GM19395 (cell line): ENCODE data around the gene MRPS15.
"Not testable (repeated sequence)": the region's sequence is repeated elsewhere in the genome, so short reads cannot be mapped to it uniquely, and the experiment has no call there.

Experiments
- ATAC-seq: cut with Tn5 transposase; IDR thresholded peaks from one replicate; pipeline ENCODE4 v1.9.1; 2021; ENCODE audit warnings: mild to moderate bottlenecking, moderate library complexity; ENCODE audit not compliant: unreplicated experiment

The MRPS15 gene

DNA sequence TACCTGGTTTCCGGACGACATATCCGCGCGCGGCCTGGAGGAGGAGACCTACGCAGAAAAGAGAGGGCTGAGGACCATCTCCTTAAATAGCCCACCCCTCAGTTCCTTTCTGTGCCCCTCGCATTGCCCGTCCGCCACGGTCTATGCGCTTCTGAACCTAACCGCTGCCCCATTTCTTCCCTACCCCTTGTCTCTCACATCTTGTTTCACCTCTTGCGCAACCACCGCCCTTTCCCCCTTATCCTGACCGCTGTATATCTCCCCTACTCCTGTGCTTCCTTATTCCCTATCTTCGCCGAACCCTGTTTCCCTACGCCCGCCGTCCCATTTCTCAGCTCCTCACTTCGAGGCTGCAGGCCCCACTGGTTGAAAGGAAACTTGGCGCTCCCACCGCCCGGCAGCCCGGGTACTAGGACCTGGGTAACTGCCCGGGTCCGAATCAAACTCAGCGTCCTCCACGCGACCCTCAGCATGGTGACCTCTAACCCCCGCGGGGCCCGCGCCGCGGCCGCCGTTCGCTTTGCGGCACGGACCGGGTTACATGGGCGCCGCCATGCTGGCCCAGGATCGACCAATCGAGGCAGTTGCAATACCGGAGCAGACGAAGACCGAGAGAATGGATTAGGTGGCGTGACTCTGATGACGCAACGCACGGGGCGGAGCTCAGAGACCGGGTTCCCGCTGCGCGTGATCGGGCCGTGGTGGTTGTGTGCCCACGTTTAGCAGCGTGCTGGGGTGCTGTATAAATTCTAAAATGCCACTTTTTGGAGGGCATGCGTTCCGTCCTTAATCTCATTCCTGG lies at the start of gene MRPS15:
Gene MRPS15, minus strand, starts transcription at position 582 of the 802 bp plus-strand sequence. Its CDS starts 109 bp downstream, at position 473.
- ATAC-seq = peak; percentile 95

GRCh38 chr1:36512842-36513241 lies 48.7 kb upstream of the MRPS15 start:
- no peak for ATAC-seq

- ATAC-seq = no peak
These were observed 47.9 kb upstream of the MRPS15 start for GRCh38 chr1:36511804-36512798.

GRCh38 chr1:36511220-36511619 lies 47.0 kb upstream of the MRPS15 start:
- not testable (repeated sequence) for ATAC-seq

DNA sequence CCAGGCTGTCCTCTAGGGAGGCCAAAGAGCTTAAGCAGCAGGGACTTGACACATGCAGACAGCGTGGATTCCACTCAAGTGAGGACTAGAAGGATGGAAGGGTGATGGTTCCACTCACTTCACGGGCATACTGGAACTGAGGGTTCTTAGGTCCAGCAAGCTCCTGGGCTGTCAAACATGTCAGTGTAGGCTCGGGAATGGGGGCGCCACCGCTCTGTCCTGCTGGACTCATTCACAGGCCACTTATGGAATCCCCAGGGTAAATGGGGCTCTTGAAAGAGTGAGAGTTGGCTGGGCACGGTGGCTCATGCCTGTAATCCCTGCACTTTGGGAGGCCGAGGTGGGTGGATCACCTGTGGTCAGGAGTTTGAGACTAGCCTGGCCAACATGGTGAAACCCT lies 46.2 kb upstream of the MRPS15 start:
- ATAC-seq = no peak

GRCh38 chr1:36508257-36508656 lies 44.1 kb upstream of the MRPS15 start:
- ATAC-seq = no peak

GRCh38 chr1:36506276-36506920 lies 42.2 kb upstream of the MRPS15 start:
- no peak for ATAC-seq

GRCh38 chr1:36503733-36504132 lies 39.5 kb upstream of the MRPS15 start:
- no peak for ATAC-seq

DNA sequence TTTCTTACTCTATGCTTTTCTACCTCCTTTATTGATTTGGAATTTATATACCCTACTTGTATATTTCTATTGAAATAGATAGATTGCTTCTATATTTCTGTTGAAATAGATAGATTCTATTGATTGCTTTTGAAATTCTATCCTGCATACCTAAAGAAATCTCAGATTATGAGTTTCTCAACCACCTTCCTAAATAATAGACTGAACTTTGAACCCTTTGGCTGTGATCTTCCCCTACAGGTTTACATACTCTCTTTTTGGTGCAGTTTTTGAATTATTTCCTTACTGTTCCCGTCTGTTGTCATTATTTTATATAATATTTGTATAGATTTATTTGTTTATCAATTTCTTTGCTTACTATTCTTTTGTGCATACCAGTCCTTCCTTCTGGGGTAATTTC lies 39.0 kb upstream of the MRPS15 start:
- no peak for ATAC-seq

DNA sequence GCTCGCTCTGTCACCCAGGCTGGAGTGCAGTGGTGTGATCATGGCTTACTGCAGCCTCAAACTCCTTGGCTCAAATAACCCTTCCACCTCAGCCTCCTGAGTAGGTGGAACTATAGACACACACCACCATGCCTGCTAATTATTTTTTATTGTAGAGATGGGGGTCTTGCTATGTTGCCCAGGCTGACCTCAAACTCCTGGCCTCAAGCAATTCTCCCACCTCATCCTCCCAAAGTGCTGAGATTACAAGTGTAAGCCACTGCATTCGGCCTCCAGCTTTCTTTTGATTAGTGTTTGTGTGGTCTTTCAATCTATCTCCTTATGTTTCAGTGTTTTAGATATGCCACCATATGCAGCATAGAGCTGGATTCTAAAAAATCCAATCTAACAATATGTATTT lies 38.4 kb upstream of the MRPS15 start:
- ATAC-seq = no peak

GRCh38 chr1:36501911-36502310 lies 37.7 kb upstream of the MRPS15 start:
- not testable (repeated sequence) for ATAC-seq

DNA sequence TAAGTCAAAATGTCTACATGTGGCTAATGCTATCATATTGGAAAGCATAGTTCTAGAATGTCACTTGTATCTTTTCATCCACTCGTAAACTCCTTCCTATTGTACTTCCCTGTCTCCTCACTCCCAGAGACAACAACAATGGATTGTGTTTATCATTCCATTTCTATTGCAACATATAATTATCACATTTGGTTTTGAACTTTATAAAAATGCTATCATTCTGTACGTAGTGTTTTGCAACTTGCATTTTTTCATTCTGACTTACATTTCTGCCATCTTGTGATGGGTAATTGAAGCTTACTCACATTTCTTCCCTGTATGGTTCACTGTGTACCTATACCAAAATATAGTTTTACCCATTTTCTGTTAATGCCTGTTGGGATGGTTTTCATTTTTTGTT lies 33.0 kb upstream of the MRPS15 start:
- no peak for ATAC-seq

DNA sequence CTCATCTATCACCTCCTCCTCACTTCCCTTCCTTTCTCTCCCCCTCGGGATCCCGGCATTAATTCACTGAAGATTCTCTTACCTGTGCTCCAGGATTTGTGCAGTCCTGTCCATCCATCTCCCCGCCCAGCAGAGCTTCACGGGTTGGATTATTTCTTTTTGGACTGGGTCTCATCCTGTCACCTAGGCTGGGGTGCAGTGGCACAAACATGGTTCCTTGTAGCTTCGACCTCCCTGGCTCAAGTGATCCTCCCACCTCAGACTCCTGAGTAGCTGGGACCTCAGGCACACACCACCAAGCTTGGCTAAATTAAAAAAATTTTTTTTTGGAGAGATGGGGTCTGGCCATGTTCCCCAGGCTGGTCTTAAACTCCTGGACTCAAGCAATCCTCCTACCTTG lies 30.8 kb upstream of the MRPS15 start:
- ATAC-seq = no peak

DNA sequence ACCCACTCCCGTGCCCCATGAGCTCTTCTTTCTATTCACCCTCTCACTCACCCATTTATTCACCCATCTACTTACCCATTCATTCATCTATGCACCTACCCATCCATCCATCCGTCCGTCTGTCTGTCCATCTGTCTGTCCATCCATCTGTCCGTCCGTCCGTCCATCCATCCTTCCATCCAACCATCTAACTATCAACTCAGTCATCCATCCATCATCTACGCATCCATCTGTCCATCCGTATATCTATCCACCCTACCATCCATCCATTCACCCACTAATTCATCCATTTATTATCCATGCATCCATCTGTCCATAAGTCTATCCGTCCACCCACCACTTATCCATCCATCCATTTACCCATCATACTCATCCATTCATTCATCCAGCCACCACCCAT lies 29.3 kb upstream of the MRPS15 start:
- ATAC-seq = no peak

- ATAC-seq = no peak
These were observed 28.3 kb upstream of the MRPS15 start for GRCh38 chr1:36492491-36492890.

- ATAC-seq = not testable (repeated sequence)
These were observed 25.3 kb upstream of the MRPS15 start for GRCh38 chr1:36489258-36490051.

GRCh38 chr1:36487906-36488305 lies 23.7 kb upstream of the MRPS15 start:
- no peak for ATAC-seq

- not testable (repeated sequence) for ATAC-seq
These were observed 23.1 kb upstream of the MRPS15 start for GRCh38 chr1:36487336-36487725.

DNA sequence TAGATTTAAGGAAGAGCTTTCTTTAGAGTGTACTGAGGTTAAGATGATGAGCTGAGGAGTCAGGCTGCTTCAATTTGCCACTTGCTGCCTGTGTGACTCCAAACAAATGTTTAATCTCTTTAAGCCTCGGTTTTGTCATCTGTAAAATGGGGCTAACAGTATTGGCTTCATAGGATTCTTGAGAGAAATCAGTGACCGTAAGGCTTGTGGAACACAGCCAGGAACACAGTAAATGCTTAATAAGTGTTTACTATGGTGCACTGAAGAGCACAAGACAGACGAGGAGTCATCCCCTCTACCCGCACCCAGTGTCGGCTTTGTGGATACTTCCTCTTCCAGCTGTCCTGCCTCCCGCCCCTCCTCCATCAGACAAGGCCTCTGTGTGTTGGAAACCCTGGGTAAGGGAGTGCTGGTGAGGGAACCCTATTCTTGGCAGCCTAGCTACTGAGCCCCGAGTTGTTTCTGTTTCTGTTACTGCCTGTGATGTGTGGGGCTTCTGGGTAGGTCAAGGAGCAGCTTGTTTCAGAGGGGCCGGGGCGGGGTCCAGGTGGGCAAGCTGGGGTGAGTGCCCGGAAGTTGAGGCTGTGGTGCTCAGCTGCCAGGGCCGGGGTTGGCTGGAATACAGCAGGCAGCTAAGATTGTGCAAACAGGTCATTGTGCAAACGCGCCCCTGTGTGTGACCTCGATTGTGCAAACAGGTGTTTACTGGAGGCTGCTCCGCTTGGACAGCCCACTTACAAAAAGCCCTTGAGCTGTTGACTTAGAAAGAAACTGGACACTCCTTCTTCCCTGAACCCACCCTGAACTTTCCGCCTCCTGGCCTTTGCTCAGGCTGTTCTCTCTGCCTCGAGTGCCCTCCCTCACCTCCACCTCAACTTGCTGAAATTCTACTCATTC lies 22.5 kb upstream of the MRPS15 start:
- ATAC-seq = no peak

GRCh38 chr1:36486093-36486438 lies 21.9 kb upstream of the MRPS15 start:
- no peak for ATAC-seq
